Suprapubic skin (tissue), 4 donors: Measurements from ENCODE around the gene ESRRB.

Experiments
- POLR2A ChIP-seq, 2 donors: fragments of 450-650 bp; IDR thresholded peaks; one replicate each; pipeline ENCODE4 v1.6.1; 2017; ENCODE audit warnings: antibody characterized with exemption in 2 of 2, mild to moderate bottlenecking in 2 of 2, moderate library complexity in 2 of 2
- POLR2AphosphoS5 ChIP-seq, 3 donors: sonication (generic); formaldehyde crosslinking; IDR thresholded peaks; one replicate each; pipeline ENCODE4 v1.6.1; 2017; ENCODE audit warnings: antibody characterized with exemption in 3 of 3
- TF ChIP-seq, protein P1 (sequence below), 2 donors: fragments of 200-600 bp in 1 of 2; fragments of 450-650 bp in 1 of 2; sonication (generic) in 1 of 2; IDR thresholded peaks; one replicate each; pipeline ENCODE4 v1.5.1; 2016 to 2019; ENCODE audit warnings: antibody characterized with exemption in 2 of 2, mild to moderate bottlenecking in 1 of 2, moderate library complexity in 1 of 2

DNA sequence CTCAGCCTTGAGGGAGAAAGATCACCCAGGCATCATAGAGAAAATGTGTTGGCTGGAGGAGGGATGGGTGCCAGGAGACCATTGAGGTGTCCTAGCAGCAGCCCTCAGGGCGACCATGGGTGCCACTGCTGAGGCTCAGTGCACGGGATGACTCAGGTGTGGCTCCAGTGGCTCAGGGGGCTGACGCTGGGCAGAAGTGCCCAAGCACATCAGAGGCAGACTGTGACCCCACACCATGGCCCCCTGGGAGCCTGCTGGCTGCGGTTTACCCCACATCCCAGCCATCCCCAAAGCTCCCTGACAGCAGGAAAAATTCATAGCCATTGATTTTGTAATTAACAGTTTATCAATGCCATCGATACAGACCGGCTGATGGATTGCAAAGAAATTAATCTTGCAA is 120.7 kb downstream of the ESRRB start:
- TF ChIP-seq, protein P1, sequence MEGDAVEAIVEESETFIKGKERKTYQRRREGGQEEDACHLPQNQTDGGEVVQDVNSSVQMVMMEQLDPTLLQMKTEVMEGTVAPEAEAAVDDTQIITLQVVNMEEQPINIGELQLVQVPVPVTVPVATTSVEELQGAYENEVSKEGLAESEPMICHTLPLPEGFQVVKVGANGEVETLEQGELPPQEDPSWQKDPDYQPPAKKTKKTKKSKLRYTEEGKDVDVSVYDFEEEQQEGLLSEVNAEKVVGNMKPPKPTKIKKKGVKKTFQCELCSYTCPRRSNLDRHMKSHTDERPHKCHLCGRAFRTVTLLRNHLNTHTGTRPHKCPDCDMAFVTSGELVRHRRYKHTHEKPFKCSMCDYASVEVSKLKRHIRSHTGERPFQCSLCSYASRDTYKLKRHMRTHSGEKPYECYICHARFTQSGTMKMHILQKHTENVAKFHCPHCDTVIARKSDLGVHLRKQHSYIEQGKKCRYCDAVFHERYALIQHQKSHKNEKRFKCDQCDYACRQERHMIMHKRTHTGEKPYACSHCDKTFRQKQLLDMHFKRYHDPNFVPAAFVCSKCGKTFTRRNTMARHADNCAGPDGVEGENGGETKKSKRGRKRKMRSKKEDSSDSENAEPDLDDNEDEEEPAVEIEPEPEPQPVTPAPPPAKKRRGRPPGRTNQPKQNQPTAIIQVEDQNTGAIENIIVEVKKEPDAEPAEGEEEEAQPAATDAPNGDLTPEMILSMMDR (IDR thresholded peaks at IDR 0.05), result no peak
- no peak for TF ChIP-seq POLR2A (IDR thresholded peaks at IDR 0.05)
- no peak for TF ChIP-seq POLR2AphosphoS5 (IDR thresholded peaks at IDR 0.05)
